ENCODE results near the gene PCP4.

- TF ChIP-seq CTCF (IDR thresholded peaks at IDR 0.05; ENCODE audit: insufficient read depth, low read length, poor library complexity, severe bottlenecking) = no peak
- TF ChIP-seq EZH2phosphoT487 (conservative IDR thresholded peaks at IDR 0.05; ENCODE audit: low read length) = no peak
Observed at GRCh38 chr21:39908265-39908923, 41.2 kb downstream of the PCP4 start.
